HG02610 (cell line): Measurements from ENCODE around the gene ST8SIA4.
A peak's percentile ranks its signal among the peaks of the same experiment; 100 is the strongest.

Experiments
- ATAC-seq: cut with Tn5 transposase; IDR thresholded peaks from one replicate; pipeline ENCODE4 v1.9.1; 2021; ENCODE audit warnings: mild to moderate bottlenecking, moderate library complexity; ENCODE audit not compliant: unreplicated experiment

The ST8SIA4 gene

DNA sequence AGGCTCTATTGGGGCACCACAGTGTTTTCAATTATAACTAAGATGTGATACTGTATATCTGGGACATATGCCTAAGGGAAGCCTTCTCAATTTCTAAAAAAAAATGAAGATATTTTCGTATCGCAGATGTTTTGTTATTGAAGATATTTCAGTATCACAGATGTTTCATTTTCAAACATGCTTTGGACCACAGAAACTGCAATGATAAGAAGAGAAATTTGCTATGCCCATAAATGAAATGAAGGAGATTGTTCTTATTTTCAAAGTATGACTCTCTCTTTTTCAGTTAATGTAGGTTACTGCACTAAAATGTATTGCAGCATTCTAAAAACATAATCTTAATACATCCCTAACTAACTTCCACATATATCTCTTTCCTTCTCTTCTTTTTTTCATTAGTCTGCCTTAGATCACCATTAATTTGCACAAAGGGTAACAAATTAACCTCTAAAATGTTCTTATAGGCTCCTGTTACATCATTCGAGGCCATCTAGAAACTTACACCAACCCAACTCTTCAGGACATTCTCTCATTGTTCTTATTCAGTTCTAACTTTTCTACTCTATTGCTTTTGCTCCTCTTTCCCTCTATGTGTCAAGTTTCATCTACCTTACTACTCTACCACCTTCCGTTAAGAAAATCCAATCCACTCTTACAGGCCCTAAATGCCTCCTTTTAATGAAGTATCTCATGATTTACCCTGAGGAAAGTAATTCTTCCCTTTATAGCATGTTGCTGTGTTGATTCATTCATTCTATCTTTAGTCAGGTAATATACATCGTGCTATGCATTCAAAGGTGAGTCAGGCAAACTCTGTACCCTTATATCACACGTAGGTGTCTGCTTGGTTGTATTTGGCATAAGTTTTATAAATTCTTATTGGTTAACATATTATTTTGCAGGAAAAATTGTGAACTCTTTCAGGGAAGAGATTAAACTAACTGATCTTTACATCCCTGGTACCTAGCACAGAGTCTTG, 70.5 kb downstream of the ST8SIA4 start:
- ATAC-seq = no peak

GRCh38 chr5:100828898-100829356, 74.2 kb downstream of the ST8SIA4 start:
- no peak for ATAC-seq

GRCh38 chr5:100828071-100828897, 74.8 kb downstream of the ST8SIA4 start:
- peak; percentile 81 for ATAC-seq

DNA sequence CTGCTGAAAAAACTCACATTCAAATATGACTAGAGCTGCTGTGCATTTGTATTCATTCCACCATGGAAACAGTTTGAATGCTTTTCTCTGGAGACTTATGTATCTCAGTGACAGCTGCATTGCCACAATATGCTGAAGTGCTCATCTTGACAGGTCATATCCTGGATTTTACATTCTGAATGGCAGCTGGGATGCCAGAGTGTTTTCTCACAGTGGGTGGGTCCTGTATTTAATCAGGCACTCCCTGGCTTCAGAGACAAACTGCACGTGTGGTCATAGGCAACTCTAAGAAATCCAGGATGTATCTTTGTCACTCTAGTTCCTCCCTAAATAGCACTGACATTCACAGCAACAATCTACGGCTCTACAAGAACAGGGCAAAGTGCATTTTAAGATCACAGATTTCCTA, 75.6 kb downstream of the ST8SIA4 start:
- peak; percentile 26 for ATAC-seq

GRCh38 chr5:100826133-100826532, 76.9 kb downstream of the ST8SIA4 start:
- ATAC-seq = peak; percentile 44

- no peak for ATAC-seq
Observed at GRCh38 chr5:100824635-100825034, 78.4 kb downstream of the ST8SIA4 start.

DNA sequence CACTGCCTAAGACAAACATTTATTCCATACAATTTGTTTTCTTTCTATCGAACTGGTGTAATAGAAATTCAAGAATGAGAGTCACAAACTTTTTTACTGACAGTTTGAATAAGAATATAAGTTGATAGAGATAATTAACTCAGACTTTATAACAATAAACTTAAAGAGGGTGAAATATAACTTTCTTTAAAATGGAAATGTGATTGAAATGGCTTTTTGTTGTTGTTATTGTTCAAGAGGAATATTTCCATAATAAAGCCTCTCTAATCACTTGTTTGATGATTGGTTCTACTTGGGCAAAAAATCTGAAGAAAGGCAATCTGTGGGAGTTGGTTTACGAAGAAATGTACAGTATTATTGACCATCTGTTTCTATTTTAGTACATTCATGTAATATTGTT, 79.3 kb downstream of the ST8SIA4 start:
- no peak for ATAC-seq

- ATAC-seq = no peak
Observed at GRCh38 chr5:100821751-100822150, 81.3 kb downstream of the ST8SIA4 start.

DNA sequence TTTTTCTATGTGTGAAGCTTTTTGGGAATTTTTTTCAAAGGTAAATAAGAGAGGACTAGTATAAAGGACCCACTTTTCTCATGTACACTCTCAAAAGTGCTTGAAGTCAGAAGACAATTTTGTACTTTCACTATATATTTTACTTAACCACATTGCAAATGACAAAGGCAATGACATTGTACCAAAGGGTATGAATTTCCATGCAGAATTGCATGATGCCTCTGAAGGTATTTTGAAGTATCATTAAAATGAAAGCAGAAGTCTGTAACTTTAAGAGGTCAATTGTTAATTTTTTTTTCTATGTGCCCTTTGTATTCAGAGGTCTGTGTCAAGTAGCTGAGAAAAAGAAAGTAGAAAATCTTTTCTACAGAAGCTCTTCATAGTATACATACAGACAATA, 84.7 kb downstream of the ST8SIA4 start:
- ATAC-seq = no peak

DNA sequence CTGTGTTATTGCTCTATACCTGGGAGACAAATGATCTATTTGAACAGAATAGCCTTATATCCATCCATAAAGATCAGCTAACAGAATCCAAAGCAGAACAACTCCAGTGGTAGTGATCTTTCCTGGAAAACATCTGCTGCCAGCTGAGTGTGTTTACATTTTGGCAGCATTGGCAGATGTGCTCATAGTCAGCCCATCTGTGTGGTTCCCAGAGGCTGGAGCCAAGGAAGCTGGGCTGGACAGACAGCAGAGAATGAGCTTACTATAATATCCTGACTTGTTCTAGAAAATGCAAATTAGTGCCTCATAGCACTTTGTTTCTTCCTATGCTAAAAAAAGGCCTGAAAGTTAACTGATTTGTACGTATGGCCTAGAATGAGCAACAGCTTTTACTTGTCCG, 99.7 kb downstream of the ST8SIA4 start:
- no peak for ATAC-seq

DNA sequence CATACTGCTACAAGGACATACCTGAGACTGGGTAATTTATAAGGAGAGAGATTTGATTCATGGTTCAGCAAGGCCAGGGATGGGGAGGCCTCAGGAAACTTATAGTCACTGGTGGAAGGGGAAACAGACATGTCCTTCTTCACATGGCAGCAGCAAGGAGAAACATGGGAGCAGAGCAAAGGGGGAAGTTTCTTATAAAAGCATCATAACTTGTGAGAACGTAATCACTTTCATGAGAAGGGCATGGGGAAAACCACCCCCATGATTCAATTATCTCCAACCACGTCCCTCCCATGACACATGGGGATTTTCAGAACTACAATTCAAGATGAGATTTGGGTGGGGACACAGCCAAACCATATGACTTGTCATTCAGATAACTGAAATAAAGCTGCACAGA, 100.9 kb downstream of the ST8SIA4 start:
- no peak for ATAC-seq

DNA sequence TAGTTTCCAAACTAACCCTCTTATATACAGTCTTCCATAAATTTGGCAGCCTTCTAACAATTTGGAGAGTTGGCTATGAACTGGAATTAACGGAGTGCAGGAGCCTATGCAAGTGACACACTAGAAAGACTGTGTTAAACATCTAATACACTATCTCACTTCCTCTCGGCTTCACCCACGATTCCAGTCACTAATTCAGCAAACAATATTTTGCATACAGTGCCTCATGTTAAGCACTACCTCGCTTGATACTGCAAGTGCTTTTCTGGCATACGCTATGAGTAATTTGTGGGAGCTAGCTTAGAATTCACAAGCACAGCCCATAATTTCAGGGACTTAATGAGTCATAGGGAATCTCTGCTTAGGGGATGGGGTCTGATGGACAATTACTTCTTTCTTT, 102.5 kb downstream of the ST8SIA4 start:
- no peak for ATAC-seq

DNA sequence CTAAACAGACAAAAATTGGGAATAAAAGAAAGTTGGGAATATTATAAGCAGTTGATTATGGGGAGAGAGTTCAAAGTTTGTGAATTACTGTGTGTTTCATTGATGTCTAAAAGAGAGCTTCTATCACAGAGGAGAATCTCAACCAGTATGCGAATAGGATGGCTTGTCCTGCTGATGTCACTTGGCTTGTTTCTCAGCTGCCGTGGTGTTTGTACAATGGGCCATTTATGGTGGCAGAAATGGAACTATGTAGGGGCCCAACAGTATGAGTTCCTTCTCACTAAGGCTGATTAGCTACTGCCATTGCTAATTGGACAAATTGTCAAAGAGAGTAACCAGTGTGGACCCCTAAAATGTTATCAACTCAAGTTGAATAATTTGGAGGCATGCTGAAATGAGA, 103.9 kb downstream of the ST8SIA4 start:
- no peak for ATAC-seq

- ATAC-seq = no peak
Observed at GRCh38 chr5:100797861-100798260, 105.2 kb downstream of the ST8SIA4 start.

DNA sequence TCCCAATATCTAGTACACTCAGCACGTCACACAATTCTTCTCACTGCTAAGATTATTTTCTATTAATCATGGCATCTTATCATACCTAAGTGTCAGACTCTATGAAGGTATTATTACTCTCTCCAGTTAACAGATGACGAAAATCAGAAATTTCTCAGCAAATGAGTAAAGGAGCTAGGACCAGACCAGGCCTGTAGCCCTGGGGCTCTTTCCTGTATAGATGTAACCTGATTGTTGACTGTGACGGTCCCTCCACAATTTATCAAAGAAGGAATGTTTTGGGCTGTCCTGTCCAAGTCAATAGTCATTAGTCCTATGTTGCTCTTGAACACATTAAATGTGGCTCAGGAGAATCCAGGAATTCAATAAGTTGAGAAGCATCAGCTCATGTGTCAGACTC, 106.2 kb downstream of the ST8SIA4 start:
- ATAC-seq = no peak

GRCh38 chr5:100794844-100795243, 108.2 kb downstream of the ST8SIA4 start:
- ATAC-seq = no peak

- no peak for ATAC-seq
Observed at GRCh38 chr5:100794218-100794617, 108.9 kb downstream of the ST8SIA4 start.

DNA sequence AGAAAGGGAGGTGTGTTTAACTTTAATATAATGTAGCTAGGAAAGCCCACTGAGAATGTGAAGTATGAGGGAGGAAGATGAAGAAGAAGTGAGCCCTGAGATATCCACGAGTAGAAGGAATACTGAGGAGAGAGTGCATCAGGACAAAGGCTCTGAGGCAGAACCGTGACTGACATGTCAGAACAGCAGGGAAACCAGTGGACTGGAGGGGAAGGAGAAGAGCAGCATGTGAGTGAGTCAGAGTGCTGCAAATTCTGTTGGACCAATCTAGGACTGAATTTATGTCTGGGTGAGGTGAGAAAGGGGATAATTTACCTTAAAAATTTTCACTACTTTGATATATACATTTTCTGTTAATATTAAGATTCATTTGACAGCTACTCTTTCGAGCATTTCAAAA, 110.3 kb downstream of the ST8SIA4 start:
- no peak for ATAC-seq

DNA sequence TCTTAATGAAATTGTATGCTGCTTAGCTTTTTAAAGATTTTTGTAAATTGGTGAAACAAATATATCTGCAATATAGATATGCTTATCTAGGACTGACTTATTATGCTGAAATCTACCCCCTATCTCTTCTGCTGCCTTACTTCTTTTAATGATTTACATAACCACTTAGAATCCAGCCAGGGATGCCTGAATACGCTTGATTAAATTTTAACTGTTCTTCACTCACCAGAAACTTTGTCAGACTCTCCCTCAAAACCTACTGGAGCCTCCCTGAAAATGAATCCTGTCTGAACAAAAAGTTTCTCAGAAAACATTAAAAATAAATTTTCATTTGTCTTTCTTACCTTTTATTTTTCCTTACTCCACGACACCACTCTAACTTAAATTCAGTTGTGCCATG, 111.7 kb downstream of the ST8SIA4 start:
- no peak for ATAC-seq

GRCh38 chr5:100790951-100791350, 112.1 kb downstream of the ST8SIA4 start:
- no peak for ATAC-seq

- peak; percentile 69 for ATAC-seq
Observed at GRCh38 chr5:100790170-100790665, 112.9 kb downstream of the ST8SIA4 start.
